ENCODE data around the gene PRICKLE3.

DNA sequence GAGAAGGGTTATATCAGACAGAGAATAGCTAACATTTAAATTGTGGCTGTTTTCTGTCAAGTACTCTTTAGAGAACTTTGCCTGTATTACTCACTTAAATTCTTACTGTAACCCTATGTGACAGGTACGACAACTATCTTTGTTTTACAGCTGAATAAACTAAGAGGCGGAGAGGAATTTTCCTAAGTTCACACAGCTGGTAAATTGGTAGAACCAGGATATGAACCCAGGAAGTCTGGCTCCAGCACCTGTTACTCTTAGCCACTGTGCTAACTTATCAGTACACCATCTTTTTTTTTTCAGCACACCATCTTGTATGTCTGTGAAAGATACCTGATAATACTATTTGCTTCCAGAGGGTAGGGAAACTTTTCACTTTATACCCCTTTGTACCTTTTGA lies 15.8 kb upstream of the PRICKLE3 start:
- TF ChIP-seq, protein P1, sequence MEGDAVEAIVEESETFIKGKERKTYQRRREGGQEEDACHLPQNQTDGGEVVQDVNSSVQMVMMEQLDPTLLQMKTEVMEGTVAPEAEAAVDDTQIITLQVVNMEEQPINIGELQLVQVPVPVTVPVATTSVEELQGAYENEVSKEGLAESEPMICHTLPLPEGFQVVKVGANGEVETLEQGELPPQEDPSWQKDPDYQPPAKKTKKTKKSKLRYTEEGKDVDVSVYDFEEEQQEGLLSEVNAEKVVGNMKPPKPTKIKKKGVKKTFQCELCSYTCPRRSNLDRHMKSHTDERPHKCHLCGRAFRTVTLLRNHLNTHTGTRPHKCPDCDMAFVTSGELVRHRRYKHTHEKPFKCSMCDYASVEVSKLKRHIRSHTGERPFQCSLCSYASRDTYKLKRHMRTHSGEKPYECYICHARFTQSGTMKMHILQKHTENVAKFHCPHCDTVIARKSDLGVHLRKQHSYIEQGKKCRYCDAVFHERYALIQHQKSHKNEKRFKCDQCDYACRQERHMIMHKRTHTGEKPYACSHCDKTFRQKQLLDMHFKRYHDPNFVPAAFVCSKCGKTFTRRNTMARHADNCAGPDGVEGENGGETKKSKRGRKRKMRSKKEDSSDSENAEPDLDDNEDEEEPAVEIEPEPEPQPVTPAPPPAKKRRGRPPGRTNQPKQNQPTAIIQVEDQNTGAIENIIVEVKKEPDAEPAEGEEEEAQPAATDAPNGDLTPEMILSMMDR (IDR thresholded peaks at IDR 0.05; ENCODE audit: low read depth, low read length, poor library complexity, severe bottlenecking): no peak
- no peak for TF ChIP-seq EZH2phosphoT487 (IDR thresholded peaks at IDR 0.05; ENCODE audit: borderline replicate concordance, low read length)
